Activated T-cell treated with anti-CD3 and anti-CD28 coated beads for 48 hours (primary cell): ENCODE results near the gene ALX1.
"Not testable (repeated sequence)": the region's sequence is repeated elsewhere in the genome, so short reads cannot be mapped to it uniquely, and the experiment has no call there.

ENCODE experiments used
- DNase-seq: peaks from one replicate; pipeline ENCODE4 v3.0.0-alpha.2; 2020; ENCODE audit warnings: low read depth

ALX1 gene

DNA sequence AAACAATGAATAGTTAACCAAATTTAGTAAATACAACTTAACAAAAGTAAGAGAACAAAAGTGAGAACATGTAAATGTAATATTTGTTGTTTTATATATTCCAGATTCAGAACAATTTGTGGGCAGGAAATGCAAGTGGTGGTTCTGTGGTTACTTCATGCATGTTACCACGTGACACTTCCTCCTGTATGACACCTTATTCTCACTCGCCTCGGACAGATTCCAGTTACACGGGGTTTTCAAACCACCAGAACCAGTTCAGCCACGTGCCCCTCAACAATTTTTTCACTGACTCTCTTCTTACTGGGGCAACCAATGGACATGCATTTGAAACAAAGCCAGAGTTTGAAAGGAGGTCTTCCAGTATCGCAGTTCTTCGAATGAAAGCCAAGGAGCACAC, 21.0 kb downstream of the ALX1 start:
- DNase-seq, result no peak

DNA sequence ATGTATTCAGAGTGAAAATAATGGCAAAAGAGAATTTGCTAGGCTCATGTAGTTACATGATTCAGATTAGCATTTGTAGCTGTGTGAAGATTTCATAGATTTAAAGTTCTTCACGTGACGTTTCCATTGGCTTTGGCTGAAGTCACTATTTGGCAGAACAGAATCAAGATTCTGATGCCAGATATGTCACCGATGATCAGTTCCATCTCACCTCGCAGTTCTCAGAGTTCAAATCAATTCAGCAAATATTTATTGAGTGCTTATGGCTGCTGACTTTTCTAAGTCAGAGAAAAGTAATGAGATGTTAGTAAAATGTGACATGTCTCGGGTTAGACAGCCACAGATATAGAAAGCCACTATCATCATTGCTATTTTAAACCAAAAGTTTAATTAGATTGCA, 28.4 kb downstream of the ALX1 start:
- DNase-seq, result no peak

DNA sequence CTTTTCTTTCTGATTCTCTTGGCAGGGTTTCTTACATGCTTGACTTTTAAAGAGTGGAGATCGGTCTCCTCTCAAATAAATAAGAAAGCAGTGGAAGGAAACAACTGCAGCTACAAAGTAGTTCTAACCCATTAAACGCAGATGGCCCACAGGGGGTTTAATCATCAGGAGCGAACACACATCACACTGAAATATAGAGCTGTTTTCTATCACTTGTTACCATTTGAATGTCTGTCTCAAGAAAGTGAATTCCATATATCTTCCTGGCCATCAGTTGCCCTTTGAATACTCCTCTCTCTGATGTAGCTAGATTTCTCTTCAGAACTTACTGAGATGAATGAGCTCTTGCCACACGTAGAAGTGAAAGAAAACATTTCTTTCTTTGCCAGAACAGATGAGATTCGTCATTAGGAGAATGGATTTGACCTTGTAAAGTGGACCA, 29.1 kb downstream of the ALX1 start:
- no peak for DNase-seq

DNA sequence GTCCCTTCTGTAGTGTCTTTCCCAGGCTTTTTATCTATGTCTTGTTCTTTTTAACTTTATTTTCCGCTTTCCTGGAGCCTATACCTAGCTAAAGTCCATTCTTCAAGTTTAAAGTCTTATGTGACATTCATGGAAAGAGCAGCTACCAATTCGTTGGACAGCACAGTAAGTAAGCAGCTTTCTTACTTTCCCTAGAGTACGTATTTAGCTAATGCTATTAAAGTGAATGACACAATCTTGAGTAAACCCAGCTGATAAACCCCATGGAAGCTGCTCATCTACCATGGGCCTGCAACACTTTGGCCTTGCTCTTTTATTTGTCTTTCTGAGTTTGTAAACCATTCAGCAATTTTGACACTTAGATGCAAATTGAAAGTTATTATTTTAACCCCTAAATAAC, 30.0 kb downstream of the ALX1 start:
- DNase-seq, result no peak

DNA sequence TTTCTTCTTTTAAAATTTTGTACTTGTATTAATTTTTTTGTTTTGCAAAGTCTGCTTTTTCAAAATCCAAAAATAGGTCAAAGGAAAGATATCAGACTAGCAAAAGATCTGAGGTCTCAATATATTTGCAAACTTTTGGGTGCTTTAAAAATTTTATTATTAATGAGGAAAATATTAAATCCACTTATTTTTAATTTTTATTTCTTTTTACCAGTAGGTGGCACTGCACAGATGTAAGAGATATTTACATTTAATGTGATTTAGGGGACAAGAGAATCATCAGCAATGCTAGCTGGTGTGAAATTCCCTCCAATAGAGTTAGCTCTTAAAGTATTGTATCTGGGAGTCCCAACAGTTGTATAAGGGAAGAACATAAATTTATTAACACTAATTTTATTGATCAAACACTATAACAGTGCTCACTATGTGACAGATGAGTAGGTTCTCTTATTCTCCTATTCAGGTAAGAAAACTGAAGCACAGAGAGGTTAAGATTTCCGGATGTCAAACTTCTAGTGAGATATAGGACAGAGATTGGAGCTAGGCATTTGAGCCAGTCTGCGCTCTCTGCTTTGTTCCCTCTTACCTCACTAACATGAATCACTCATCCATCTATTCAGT, 30.5 kb downstream of the ALX1 start:
- no peak for DNase-seq

DNA sequence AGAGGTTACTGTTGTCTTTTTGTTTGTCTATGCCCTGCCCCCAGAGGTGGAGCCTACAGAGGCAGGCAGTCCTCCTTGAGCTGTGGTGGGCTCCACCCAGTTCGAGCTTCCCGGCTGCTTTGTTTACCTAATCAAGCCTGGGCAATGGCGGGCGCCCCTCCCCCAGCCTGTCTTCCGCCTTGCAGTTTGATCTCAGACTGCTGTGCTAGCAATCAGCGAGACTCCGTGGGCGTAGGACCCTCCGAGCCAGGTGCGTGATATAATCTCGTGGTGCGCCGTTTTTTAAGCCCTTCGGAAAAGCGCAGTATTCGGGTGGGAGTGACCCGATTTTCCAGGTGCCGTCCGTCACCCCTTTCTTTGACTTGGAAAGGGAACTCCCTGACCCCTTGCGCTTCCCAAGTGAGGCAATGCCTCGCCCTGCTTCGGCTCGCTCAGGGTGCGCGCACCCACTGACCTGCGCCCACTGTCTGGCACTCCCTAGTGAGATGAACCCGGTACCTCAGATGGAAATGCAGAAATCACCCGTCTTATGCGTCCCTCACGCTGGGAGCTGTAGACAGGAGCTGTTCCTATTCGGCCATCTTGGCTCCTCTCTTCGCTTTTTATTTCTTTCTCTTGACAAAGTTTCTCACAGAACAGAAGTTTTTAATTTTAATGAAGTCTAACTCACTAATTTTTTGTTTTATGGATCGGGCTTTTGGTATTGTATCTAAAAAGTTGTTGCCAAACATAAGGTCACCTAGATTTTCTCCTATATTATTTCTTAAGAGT, 38.0 kb downstream of the ALX1 start:
- not testable (repeated sequence) for DNase-seq

DNA sequence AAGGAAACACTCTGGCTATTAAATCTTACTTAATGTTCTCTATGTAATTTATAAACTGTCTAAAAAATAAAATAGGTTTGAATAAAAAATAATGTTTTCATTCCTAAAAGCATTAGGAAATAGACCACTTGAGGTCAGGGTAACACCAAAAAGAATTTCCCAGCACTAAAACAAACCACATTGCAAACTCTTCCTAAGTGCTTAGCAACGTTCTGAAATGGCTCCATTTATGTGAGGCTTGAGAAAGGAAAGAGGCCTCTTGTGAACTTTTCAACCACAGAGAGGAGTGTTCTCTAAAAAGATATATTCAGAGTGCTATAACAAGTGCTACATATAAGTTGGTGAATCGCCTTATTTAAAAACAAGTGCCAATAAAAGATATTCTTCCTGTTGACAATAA, 42.7 kb downstream of the ALX1 start:
- no peak for DNase-seq

DNA sequence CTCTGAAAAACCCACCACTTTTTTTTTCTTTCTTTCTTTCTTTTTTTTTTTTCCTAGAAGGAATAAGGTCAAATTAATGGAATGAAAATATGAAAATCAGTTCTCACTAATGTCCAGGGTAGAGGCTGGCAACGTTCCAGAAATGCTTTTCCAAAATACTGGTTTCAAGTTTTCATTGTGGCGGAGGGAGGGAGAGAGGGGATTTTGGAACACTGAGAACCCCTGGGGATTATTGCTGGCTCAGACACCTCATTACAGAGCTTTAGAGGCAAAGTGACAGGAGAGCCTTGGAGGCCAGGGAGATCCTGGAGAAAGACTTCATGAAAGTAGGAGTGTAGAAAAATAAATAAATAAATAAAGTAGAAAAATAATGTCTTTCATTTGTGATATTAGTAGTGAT, 45.4 kb downstream of the ALX1 start:
- no peak for DNase-seq

DNA sequence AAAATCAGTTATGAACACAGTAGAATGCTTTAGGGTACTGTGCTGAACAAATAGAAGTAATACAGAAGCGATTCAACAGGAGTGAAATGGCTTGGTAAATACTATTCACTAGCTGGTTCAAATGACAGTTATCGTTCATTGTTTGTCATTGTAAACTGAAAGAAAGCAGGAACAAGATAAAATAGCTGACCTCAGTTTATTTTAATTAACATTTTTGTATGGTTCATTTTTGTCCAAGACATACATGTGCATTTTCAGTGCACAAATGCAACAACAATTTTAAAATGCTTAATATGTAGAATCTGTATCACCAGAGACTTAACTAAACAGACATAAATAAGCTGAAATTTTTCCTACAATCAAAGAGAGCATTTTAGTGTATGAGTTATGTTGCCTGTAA, 49.9 kb downstream of the ALX1 start:
- DNase-seq, result no peak

DNA sequence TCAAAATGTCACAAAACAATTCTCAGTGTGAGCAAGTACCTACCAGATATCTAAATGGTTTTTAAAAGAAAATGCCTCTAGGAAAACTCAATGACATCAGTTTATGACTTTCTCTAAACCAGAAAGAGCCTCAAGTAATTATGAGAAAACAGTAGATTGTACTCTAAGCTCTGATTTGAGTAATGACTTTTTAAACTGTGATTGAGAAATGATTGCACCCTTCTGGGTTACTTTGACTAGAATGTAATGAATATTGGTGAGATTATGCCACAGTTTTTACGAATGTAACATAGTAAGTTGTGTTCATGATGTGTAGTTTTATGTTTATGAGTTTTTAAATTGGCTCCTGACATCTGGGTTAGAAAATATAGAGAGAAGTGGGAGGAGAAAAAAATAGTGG, 68.8 kb downstream of the ALX1 start:
- no peak for DNase-seq

DNA sequence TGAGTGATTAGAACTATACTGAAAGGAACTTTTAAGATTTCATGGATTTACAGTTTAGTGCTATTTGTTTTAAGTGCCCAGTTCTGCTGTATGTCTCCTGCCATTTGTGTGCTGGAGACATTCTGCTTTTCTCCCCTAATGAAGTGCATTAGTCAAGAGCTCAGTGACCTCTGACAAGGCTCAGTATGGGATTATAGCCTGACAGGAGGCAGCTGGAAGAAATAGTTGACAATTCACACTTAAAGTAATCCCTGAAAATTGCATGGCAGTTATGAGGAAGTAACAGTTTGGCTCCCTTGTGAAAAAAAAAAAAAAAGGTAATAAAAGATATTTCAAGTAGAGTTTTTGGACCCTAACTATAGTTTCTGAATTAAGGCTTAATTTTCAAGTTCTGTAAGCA, 70.3 kb downstream of the ALX1 start:
- no peak for DNase-seq
